ENCODE measurements around the gene GALNT6. TPM values are rescaled to one million over a fixed set of nuclear protein-coding genes. Genes with fewer than 3 reads are reported as not detected.

Gene GALNT6
- total and polyA plus RNA-seq, 12 donors = 0.15 to 6.3 (median 0.81) TPM

DNA sequence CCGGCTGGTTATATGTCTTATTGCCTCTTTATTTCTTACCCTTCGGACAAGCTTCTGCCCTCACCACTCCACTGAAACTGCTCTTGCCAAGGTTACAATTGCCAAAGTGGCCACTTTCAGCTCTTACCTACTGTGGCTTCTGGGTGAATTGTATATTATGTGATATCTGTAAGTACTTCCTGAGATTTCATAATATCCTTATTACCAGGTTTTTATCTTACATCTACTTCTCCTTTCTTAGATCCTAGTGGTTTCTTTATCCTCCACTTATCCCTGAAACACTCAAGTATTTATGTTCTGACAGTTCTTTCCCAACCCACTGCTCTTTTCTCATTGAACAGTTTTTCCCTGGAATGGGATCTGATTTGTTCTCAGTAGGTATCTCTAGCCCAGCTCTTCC lies 55.3 kb downstream of the GALNT6 start:
- no peak for DNase-seq
- 88 to 96% methylated on average over 2 of the region's 2 CpGs for WGBS, 2 donors
- Histone ChIP-seq H3K4me3 (no peak overlapping the region), H3K27me3 (no peaks in the 10 kb centered on the region), H3K27ac (no peak overlapping the region), H3K4me1 (peaks cover 0 to 20% (median 0%) of the 10 kb centered on the region in 9 donors), H3K9me3 (no peaks in the 10 kb centered on the region), H3K36me3 (no peaks in the 10 kb centered on the region)
- ATAC-seq = no peak
- intact Hi-C loops (cut with DNase I) = loop anchor here in 2 of 10 donors (5.0 to 10.0 kb wide), 2 partner anchors 49 to 61 kb away; partner anchors contain the start of gene SMAGP (in 1 of the 2)
- TF ChIP-seq, protein P1, sequence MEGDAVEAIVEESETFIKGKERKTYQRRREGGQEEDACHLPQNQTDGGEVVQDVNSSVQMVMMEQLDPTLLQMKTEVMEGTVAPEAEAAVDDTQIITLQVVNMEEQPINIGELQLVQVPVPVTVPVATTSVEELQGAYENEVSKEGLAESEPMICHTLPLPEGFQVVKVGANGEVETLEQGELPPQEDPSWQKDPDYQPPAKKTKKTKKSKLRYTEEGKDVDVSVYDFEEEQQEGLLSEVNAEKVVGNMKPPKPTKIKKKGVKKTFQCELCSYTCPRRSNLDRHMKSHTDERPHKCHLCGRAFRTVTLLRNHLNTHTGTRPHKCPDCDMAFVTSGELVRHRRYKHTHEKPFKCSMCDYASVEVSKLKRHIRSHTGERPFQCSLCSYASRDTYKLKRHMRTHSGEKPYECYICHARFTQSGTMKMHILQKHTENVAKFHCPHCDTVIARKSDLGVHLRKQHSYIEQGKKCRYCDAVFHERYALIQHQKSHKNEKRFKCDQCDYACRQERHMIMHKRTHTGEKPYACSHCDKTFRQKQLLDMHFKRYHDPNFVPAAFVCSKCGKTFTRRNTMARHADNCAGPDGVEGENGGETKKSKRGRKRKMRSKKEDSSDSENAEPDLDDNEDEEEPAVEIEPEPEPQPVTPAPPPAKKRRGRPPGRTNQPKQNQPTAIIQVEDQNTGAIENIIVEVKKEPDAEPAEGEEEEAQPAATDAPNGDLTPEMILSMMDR (IDR thresholded peaks at IDR 0.05) = no peak

DNA sequence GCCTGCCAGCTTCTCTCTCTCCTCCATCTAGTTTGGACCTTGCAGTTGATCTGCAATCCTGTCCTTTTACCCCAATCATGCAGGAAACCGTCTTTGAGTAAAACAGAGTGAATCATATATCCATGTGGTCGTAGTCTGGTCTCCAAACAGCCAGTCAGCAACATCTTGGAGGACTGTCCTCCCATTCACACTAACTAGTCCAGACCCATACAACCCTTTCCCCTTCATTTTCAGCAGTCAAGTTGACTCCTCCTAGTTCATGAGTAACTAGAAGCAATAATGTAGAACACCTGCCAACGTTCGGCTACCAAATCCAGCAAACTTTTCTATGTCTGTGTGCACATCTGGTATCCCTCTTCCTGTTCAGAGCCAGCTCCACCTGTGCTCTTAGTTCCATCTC lies 56.4 kb downstream of the GALNT6 start:
- 86 to 87% methylated on average over 4 of the region's 4 CpGs for WGBS, 2 donors

DNA sequence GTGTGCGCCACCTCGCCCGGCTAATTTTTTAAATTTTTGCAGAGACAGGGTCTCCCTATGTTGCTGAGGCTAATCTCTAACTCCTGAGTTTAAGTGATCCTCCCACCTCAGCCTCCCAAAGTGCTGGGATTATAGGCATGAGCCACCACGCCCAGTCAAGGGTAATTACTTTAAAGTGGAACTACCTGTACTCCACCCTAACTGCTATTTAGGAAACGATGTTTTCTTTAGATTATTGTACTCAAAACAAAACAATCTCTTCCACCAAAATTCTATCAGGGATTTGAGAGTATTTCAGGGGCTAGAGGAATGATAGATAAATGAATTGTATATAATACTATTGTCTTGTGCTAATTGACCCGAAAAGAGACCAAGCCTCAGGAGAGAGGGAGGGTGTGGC lies 57.7 kb downstream of the GALNT6 start:
- DNase-seq (no peak), ATAC-seq (no peak)
- Histone ChIP-seq H3K4me3 (no peak overlapping the region), H3K4me1 (peaks cover 0 to 38% (median 0%) of the 10 kb centered on the region in 9 donors), H3K36me3 (no peaks in the 10 kb centered on the region), H3K27ac (no peak overlapping the region), H3K27me3 (no peaks in the 10 kb centered on the region), H3K9me3 (no peaks in the 10 kb centered on the region)
- 74 to 77% methylated on average over 6 of the region's 6 CpGs for WGBS, 2 donors
- TF ChIP-seq, protein P1 (IDR thresholded peaks at IDR 0.05) = no peak
- intact Hi-C loops (cut with DNase I) = loop anchor here in 1 of 10 donors (10.0 kb wide), 1 partner anchor 59 kb away; the partner anchor contains the start of gene SMAGP

More for the DNA sequence above, 56.4 kb downstream of the GALNT6 start:
- H3K27ac ChIP-seq = no peak overlapping the region
- no peaks in the 10 kb centered on the region for H3K9me3 ChIP-seq
- intact Hi-C loops (cut with DNase I) = loop anchor here in 2 of 10 donors (5.0 to 10.0 kb wide), 2 partner anchors 47 to 60 kb away; partner anchors contain the start of gene SMAGP (in 1 of the 2)
- no peak overlapping the region for H3K4me3 ChIP-seq
- TF ChIP-seq, protein P1 (IDR thresholded peaks at IDR 0.05) = no peak
- DNase-seq (no peak), ATAC-seq (no peak)
- H3K36me3 ChIP-seq = no peaks in the 10 kb centered on the region
- no peaks in the 10 kb centered on the region for H3K27me3 ChIP-seq
- H3K4me1 ChIP-seq = peaks cover 0 to 25% (median 0%) of the 10 kb centered on the region in 9 donors

DNA sequence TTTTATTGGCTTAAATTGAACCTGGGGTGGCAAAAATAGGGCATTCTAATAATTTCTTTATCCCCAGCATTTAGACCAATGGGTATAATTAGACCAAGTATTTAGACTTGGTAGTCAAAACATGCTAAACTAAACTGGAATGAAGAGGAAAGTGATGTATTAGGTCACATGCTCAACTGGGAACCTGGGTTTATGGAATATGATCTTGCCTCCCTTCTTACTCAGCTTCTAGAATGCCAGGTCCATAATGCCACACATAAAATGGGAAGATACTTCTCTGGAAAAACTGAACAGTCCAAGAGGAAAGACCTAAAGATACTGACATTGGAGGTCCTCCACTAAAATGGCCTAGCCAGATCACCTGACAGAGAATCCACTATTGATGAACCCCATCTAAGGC lies 61.0 kb downstream of the GALNT6 start:
- Histone ChIP-seq H3K27me3 (no peaks in the 10 kb centered on the region), H3K4me3 (no peak overlapping the region), H3K9me3 (no peaks in the 10 kb centered on the region), H3K4me1 (peaks cover 0 to 59% (median 0%) of the 10 kb centered on the region in 9 donors), H3K27ac (peak overlapping the region in 1 of 10 donors; percentile 99), H3K36me3 (no peaks in the 10 kb centered on the region)
- no peak for ATAC-seq
- DNase-seq = no peak
- TF ChIP-seq, protein P1 (IDR thresholded peaks at IDR 0.05) = no peak
- intact Hi-C loops (cut with DNase I) = loop anchor here in 1 of 10 donors (10.0 kb wide), 1 partner anchor 55 kb away; the partner anchor contains the start of gene SMAGP
